Middle frontal gyrus (tissue), 1 donor: ENCODE data around the gene GSTK1.
A peak's percentile ranks its signal among the peaks of the same experiment; 100 is the strongest.
"Not testable (repeated sequence)": the region's sequence is repeated elsewhere in the genome, so short reads cannot be mapped to it uniquely, and the experiment has no call there.

Source experiments
- DNase-seq: peaks from one replicate; pipeline ENCODE4 v3.0.0-alpha.2; 2015; ENCODE audit warnings: low spot score; ENCODE audit errors: extremely low spot score

The GSTK1 gene

GRCh38 chr7:143263266-143264195 lies at the start of gene GSTK1:
Gene GSTK1 (plus strand): TSS chr7:143263441. CDS start chr7:143263514, 73 bp downstream.
- peak; percentile 66 for DNase-seq

GRCh38 chr7:143213478-143213877 lies 49.8 kb upstream of the GSTK1 start:
- not testable (repeated sequence) for DNase-seq

GRCh38 chr7:143214789-143215679 lies 48.2 kb upstream of the GSTK1 start:
- DNase-seq = peak; percentile 82

- no peak for DNase-seq
Observed at GRCh38 chr7:143216151-143216550, 47.1 kb upstream of the GSTK1 start.

GRCh38 chr7:143216686-143217085 lies 46.6 kb upstream of the GSTK1 start:
- no peak for DNase-seq

- no peak for DNase-seq
Observed at GRCh38 chr7:143217806-143218205, 45.4 kb upstream of the GSTK1 start.

GRCh38 chr7:143221286-143221685 lies 42.0 kb upstream of the GSTK1 start:
- DNase-seq = no peak

GRCh38 chr7:143221737-143222136 lies 41.5 kb upstream of the GSTK1 start, which contains the start of gene TAS2R40:
Gene TAS2R40 (plus strand): TSS chr7:143222037. CDS start chr7:143222079, 42 bp downstream.
- no peak for DNase-seq

GRCh38 chr7:143222782-143223181 lies 40.5 kb upstream of the GSTK1 start:
- DNase-seq = no peak

GRCh38 chr7:143223784-143224183 lies 39.5 kb upstream of the GSTK1 start:
- DNase-seq = no peak

- no peak for DNase-seq
Observed at GRCh38 chr7:143225047-143225446, 38.2 kb upstream of the GSTK1 start.

- no peak for DNase-seq
Observed at GRCh38 chr7:143227806-143228205, 35.4 kb upstream of the GSTK1 start.

GRCh38 chr7:143229054-143229790 lies 34.0 kb upstream of the GSTK1 start:
- DNase-seq = no peak

GRCh38 chr7:143230602-143231457 lies 32.4 kb upstream of the GSTK1 start:
- no peak for DNase-seq

GRCh38 chr7:143233816-143234532 lies 29.3 kb upstream of the GSTK1 start:
- DNase-seq = no peak

GRCh38 chr7:143234533-143234875 lies 28.7 kb upstream of the GSTK1 start:
- no peak for DNase-seq

- DNase-seq = no peak
Observed at GRCh38 chr7:143235561-143235960, 27.7 kb upstream of the GSTK1 start.

GRCh38 chr7:143236408-143236990 lies 26.7 kb upstream of the GSTK1 start:
- no peak for DNase-seq

- DNase-seq = no peak
Observed at GRCh38 chr7:143237366-143237765, 25.9 kb upstream of the GSTK1 start.
